ENCODE measurements around the gene DUOX1. TPM values are rescaled to one million over a fixed set of nuclear protein-coding genes. Genes with fewer than 3 reads are reported as not detected.

The DUOX1 gene
- total and polyA plus RNA-seq, 9 of the 15 experiments (the other 6 are each of a cell fraction or from before 2014, with no cell fraction given): 0.01 to 0.22 (median 0.01) TPM; not detected in 6

DNA sequence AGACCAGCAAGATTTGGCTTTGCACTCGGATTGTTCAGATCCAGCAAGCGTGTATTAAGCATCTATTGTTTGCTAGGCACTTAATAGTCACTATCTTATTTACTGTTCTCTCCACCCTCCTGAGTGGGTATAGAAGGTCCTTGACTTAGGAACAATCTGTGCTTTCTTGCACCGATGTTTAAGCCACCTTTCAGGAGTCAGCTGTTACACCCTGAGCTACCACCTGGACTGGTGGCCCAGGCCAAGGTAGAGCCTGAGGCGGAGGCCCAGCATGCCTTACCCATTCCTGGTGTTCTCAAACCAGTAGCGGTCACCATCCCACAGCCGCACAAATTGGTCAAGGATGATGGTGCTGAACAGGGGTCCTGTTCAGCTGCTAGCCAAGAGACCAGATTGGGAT is 10.0 kb downstream of the DUOX1 start (continued):
- TF ChIP-seq, protein P1, sequence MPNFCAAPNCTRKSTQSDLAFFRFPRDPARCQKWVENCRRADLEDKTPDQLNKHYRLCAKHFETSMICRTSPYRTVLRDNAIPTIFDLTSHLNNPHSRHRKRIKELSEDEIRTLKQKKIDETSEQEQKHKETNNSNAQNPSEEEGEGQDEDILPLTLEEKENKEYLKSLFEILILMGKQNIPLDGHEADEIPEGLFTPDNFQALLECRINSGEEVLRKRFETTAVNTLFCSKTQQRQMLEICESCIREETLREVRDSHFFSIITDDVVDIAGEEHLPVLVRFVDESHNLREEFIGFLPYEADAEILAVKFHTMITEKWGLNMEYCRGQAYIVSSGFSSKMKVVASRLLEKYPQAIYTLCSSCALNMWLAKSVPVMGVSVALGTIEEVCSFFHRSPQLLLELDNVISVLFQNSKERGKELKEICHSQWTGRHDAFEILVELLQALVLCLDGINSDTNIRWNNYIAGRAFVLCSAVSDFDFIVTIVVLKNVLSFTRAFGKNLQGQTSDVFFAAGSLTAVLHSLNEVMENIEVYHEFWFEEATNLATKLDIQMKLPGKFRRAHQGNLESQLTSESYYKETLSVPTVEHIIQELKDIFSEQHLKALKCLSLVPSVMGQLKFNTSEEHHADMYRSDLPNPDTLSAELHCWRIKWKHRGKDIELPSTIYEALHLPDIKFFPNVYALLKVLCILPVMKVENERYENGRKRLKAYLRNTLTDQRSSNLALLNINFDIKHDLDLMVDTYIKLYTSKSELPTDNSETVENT (CRISPR knock-in tag; IDR thresholded peaks at IDR 0.05): no peak
- TF ChIP-seq HDAC1 (IDR thresholded peaks at IDR 0.05): no peak
- TF ChIP-seq, protein P2, sequence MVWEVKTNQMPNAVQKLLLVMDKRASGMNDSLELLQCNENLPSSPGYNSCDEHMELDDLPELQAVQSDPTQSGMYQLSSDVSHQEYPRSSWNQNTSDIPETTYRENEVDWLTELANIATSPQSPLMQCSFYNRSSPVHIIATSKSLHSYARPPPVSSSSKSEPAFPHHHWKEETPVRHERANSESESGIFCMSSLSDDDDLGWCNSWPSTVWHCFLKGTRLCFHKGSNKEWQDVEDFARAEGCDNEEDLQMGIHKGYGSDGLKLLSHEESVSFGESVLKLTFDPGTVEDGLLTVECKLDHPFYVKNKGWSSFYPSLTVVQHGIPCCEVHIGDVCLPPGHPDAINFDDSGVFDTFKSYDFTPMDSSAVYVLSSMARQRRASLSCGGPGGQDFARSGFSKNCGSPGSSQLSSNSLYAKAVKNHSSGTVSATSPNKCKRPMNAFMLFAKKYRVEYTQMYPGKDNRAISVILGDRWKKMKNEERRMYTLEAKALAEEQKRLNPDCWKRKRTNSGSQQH (CRISPR knock-in tag; IDR thresholded peaks at IDR 0.05): no peak
- TF ChIP-seq HSF4 (CRISPR knock-in tag; IDR thresholded peaks at IDR 0.05; ENCODE audit: borderline replicate concordance): no peak
- no peak for TF ChIP-seq SMARCE1 (IDR thresholded peaks at IDR 0.05)
- TF ChIP-seq NBN (IDR thresholded peaks at IDR 0.05; ENCODE audit: low read depth): no peak
- TF ChIP-seq XRCC4 (IDR thresholded peaks at IDR 0.05; ENCODE audit: extremely low read depth, insufficient read depth, insufficient read length): no peak
- no peak for TF ChIP-seq ZNF197 (CRISPR knock-in tag; IDR thresholded peaks at IDR 0.05; ENCODE audit: low read depth)
- no peak for TF ChIP-seq ZZZ3 (IDR thresholded peaks at IDR 0.05)
- no peak for TF ChIP-seq ZFP36 (IDR thresholded peaks at IDR 0.05; ENCODE audit: low read depth, low read length, partially characterized antibody)
